Endothelial cell of umbilical vein (primary cell): Measurements from ENCODE around the gene CMIP. TPM values are rescaled to one million over a fixed set of nuclear protein-coding genes. Genes with fewer than 3 reads are reported as not detected.

ENCODE experiments used
- BruUV-seq: library from RNA; stranded (reverse); fragments of 400-500 nt; replicated peaks from 2 replicates; lab custom pipeline; 2021; lab: Mats Ljungman, UMichigan
- CTCF ChIA-PET: fragments of 300-600, 350-600 bp; sonication (Branson Sonifier 250); formaldehyde crosslinking; loops from one replicate; lab custom pipeline; 2021; ENCODE audit warnings: antibody characterized with exemption, inconsistent platforms; lab: Charles Lee
- POLR2A ChIA-PET: fragments of 300-600, 350-600 bp; sonication (Branson Sonifier 250); formaldehyde crosslinking; loops from one replicate; lab custom pipeline; 2021; ENCODE audit warnings: antibody characterized with exemption, inconsistent platforms; lab: Charles Lee
- DNase-seq: peaks from one replicate; pipeline ENCODE4 v3.0.0-alpha.2; 2011; ENCODE audit warnings: low read depth, low spot score
- FAIRE-seq: peaks from 2 replicates; lab custom pipeline; 2011; peaks lifted over from hg19 to GRCh38; lab: Jason Lieb, UNC
- H2AFZ ChIP-seq: 2 replicates; pipeline ENCODE4 v1.6.0; 2012; ENCODE audit warnings: low read depth, low read length, control low read depth, inconsistent platforms
- H3K27ac ChIP-seq: 2 replicates; pipeline ENCODE4 v1.5.1; 2011; ENCODE audit warnings: low read depth, mild to moderate bottlenecking, control low read depth, low read length, moderate library complexity; ENCODE audit not compliant: insufficient read depth
- H3K27me3 ChIP-seq, 2 experiments: 2 replicates each; pipeline versions ENCODE4 v1.6.0 to v1.6.1; 2011; ENCODE audit warnings: low read length in 2 of 2, mixed read lengths in 1 of 2; ENCODE audit not compliant: control insufficient read depth in 2 of 2, insufficient read depth in 2 of 2
- H3K36me3 ChIP-seq, 2 experiments: 2 replicates in 1 of 2; 3 replicates in 1 of 2; pipeline ENCODE4 v1.5.1; 2011; ENCODE audit warnings: low read length in 2 of 2, mild to moderate bottlenecking in 1 of 2, moderate library complexity in 1 of 2; ENCODE audit not compliant: control insufficient read depth in 2 of 2, insufficient read depth in 2 of 2; ENCODE audit errors: extremely low read depth in 1 of 2
- H3K4me1 ChIP-seq: 3 replicates; pipeline ENCODE4 v1.5.1; 2011; ENCODE audit warnings: mild to moderate bottlenecking, low read length; ENCODE audit not compliant: control insufficient read depth, insufficient read depth; ENCODE audit errors: extremely low read depth
- H3K4me2 ChIP-seq: 2 replicates; pipeline ENCODE4 v1.6.1; 2011; ENCODE audit warnings: low read length, control low read depth, mixed read lengths; ENCODE audit not compliant: insufficient read depth
- H3K4me3 ChIP-seq, 3 experiments: fragments of 200-600 bp in 1 of 3; sonication (generic), shearing (Covaris generic) in 1 of 3; replicated peaks in 1 of 3; 2 replicates each; pipeline ENCODE4 v1.5.1; 2011 to 2016; ENCODE audit warnings: control low read depth in 3 of 3, low read length in 3 of 3, mild to moderate bottlenecking in 2 of 3, inconsistent platforms in 1 of 3, low read depth in 1 of 3, moderate library complexity in 1 of 3; ENCODE audit not compliant: insufficient read depth in 1 of 3
- H3K79me2 ChIP-seq: 2 replicates; pipeline ENCODE4 v1.6.0; 2012; ENCODE audit warnings: low read length, inconsistent platforms; ENCODE audit not compliant: control insufficient read depth, insufficient read depth
- H3K9ac ChIP-seq: replicated peaks from 2 replicates; pipeline ENCODE3; 2011; ENCODE audit warnings: low read length, control low read depth; ENCODE audit not compliant: insufficient read depth; ENCODE audit errors: extremely low read depth
- H3K9me1 ChIP-seq: replicated peaks from 3 replicates; pipeline ENCODE4 v1.6.0; 2011; ENCODE audit warnings: mild to moderate bottlenecking, low read length; ENCODE audit not compliant: control insufficient read depth, insufficient read depth; ENCODE audit errors: extremely low read depth
- H3K9me3 ChIP-seq: replicated peaks from 2 replicates; pipeline ENCODE4 v1.5.1; 2012; ENCODE audit warnings: low read length, inconsistent platforms; ENCODE audit not compliant: control insufficient read depth, insufficient read depth
- H4K20me1 ChIP-seq: replicated peaks from 2 replicates; pipeline ENCODE3; 2011; ENCODE audit warnings: mild to moderate bottlenecking, low read length; ENCODE audit not compliant: control insufficient read depth, insufficient read depth; ENCODE audit errors: extremely low read depth
- CTCF ChIP-seq, 2 donors: IDR thresholded peaks; 1 replicate in 1 of 2; 2 replicates in 1 of 2; pipeline ENCODE4 v1.5.1; 2011; ENCODE audit warnings: low read length in 2 of 2, mild to moderate bottlenecking in 2 of 2, moderate library complexity in 2 of 2, control low read depth in 1 of 2, inconsistent platforms in 1 of 2, low read depth in 1 of 2; ENCODE audit not compliant: insufficient read depth in 1 of 2; ENCODE audit errors: extremely low read depth in 1 of 2
- EZH2 ChIP-seq: IDR thresholded peaks from 2 replicates; pipeline ENCODE4 v1.6.1; 2012; ENCODE audit warnings: borderline replicate concordance, low read depth, mild to moderate bottlenecking, moderate library complexity, low read length, inconsistent platforms; ENCODE audit not compliant: severe bottlenecking
- FOS ChIP-seq: IDR thresholded peaks from 2 replicates; pipeline ENCODE4 v1.6.1; 2011; ENCODE audit warnings: mild to moderate bottlenecking, low read length, moderate library complexity, borderline replicate concordance; ENCODE audit not compliant: insufficient read depth
- POLR2AphosphoS5 ChIP-seq: IDR thresholded peaks from 2 replicates; pipeline ENCODE4 v1.6.1; 2012; ENCODE audit warnings: low read depth, mild to moderate bottlenecking, control low read depth, low read length, moderate library complexity; ENCODE audit not compliant: insufficient read depth
- dilution Hi-C: fragments of 300-500 bp; cut with MboI; formaldehyde crosslinking; loops from one replicate; pipeline ENCODE4 v1.15.0; 2019; ENCODE audit warnings: low sequenced_read_pairs; ENCODE audit not compliant: extremely low pct_ligation_motif_present
- intact Hi-C: fragments of 100-400 bp; cut with micrococcal nuclease; formaldehyde crosslinking; loops from one replicate; pipeline ENCODE4 v1.10.0; 2022
- polyA plus RNA-seq, 4 experiments: library from polyadenylated mRNA; depleted of rRNA in 3 of 4; stranded (reverse) in 3 of 4; unstranded in 1 of 4; fragments of >200 nt; gene quantifications; 2 replicates each; pipeline versions ENCODE4 v1.2.1 to v1.2.3, GENCODE V29; 2011 to 2012; ENCODE audit warnings: missing spikeins in 1 of 4
- total RNA-seq: library from RNA; stranded (reverse); gene quantifications from 2 replicates; pipeline ENCODE4 v1.2.3, GENCODE V29; 2021

Gene CMIP
- total and polyA plus RNA-seq, 2 donors (not counting 3 experiments of a cell fraction or from before 2014, with no cell fraction given) = 29.0 to 101 TPM

- POLR2A ChIA-PET = no interaction called here
- peaks cover 83% of the 10 kb centered on the region for H3K79me2 ChIP-seq
- dilution Hi-C loops (no loop called here), intact Hi-C loops (loop anchor here (5.0 kb wide), 1 partner anchor 249 kb away; no protein-coding TSS in a partner anchor)
- peaks cover 33% of the 10 kb centered on the region for H3K4me1 ChIP-seq
- peaks cover 4% of the 10 kb centered on the region for H4K20me1 ChIP-seq
- H2AFZ ChIP-seq = no peak overlapping the region
- FAIRE-seq (no peak), DNase-seq (no peak)
- H3K9me1 ChIP-seq = no peaks in the 10 kb centered on the region
- H3K27ac ChIP-seq = no peak overlapping the region
- H3K36me3 ChIP-seq = peaks cover 0 to 1% of the 10 kb centered on the region in 2 experiments
- CTCF ChIA-PET = no interaction called here
- no peaks in the 10 kb centered on the region for H3K9me3 ChIP-seq
- TF ChIP-seq FOS (no peak), POLR2AphosphoS5 (no peak), EZH2 (no peak), CTCF (IDR thresholded peaks at IDR 0.05; ENCODE audit: extremely low read depth in 1 of 2, insufficient read depth in 1 of 2, low read depth in 1 of 2, low read length in 2 of 2) (no peak)
- H3K27me3 ChIP-seq = peaks cover 0 to 2% of the 10 kb centered on the region in 2 experiments
- BruUV-seq = no TSS peak
- peak overlapping the region; percentile 97 for H3K4me2 ChIP-seq
- H3K4me3 ChIP-seq = no peak overlapping the region
- no peak overlapping the region for H3K9ac ChIP-seq
Measured at GRCh38 chr16:81448154-81449131, 3.8 kb downstream of the CMIP start.
